H1 (cell line): ENCODE measurements around the gene CDC14B. TPM values are rescaled to one million over a fixed set of nuclear protein-coding genes. Genes with fewer than 3 reads are reported as not detected.

Experiments used
- CTCF ChIA-PET: fragments of 300-600 bp; sonication (Branson Sonifier 250); formaldehyde crosslinking; loops from one replicate; lab custom pipeline; 2021; ENCODE audit not compliant: partially characterized antibody; lab: Charles Lee
- POLR2A ChIA-PET: fragments of 300-600 bp; sonication (Branson Sonifier 250); formaldehyde crosslinking; loops from one replicate; lab custom pipeline; 2021; ENCODE audit warnings: inconsistent platforms; ENCODE audit not compliant: partially characterized antibody; lab: Charles Lee
- DNase-seq, 2 experiments: peaks; one replicate each; pipeline versions ENCODE4 v3.0.0 to v3.0.0-alpha.2; 2010 to 2022; ENCODE audit warnings: low spot score in 2 of 2, low read depth in 1 of 2, mixed read lengths in 1 of 2
- FAIRE-seq: peaks from 2 replicates; lab custom pipeline; 2011; peaks lifted over from hg19 to GRCh38; lab: Jason Lieb, UNC
- H2AFZ ChIP-seq: 2 replicates; pipeline ENCODE4 v1.8.1; 2012; ENCODE audit warnings: low read length, inconsistent platforms
- H2AK5ac ChIP-seq: 2 replicates; pipeline ENCODE4 v1.6.1; 2013; ENCODE audit warnings: low read depth, low read length
- H2BK120ac ChIP-seq: replicated peaks from 2 replicates; pipeline ENCODE3; 2013; ENCODE audit warnings: low read depth, low read length, inconsistent platforms
- H2BK12ac ChIP-seq: 2 replicates; pipeline ENCODE4 v1.6.1; 2013; ENCODE audit warnings: low read depth, low read length
- H2BK15ac ChIP-seq: 2 replicates; pipeline ENCODE4 v1.6.1; 2013; ENCODE audit warnings: low read length
- H2BK20ac ChIP-seq: 2 replicates; pipeline ENCODE4 v1.6.1; 2013; ENCODE audit warnings: low read length
- H2BK5ac ChIP-seq: 2 replicates; pipeline ENCODE4 v1.6.1; 2013; ENCODE audit warnings: low read depth, low read length
- H3K14ac ChIP-seq: 2 replicates; pipeline ENCODE4 v1.6.1; 2013; ENCODE audit warnings: inconsistent platforms; ENCODE audit not compliant: insufficient read length
- H3K18ac ChIP-seq: 2 replicates; pipeline ENCODE4 v1.6.1; 2013; ENCODE audit warnings: low read length; ENCODE audit errors: extremely low read depth
- H3K23ac ChIP-seq: 2 replicates; pipeline ENCODE4 v1.6.1; 2013; ENCODE audit warnings: inconsistent platforms; ENCODE audit not compliant: insufficient read length
- H3K23me2 ChIP-seq: 2 replicates; pipeline ENCODE4 v1.6.1; 2013; ENCODE audit warnings: low read depth, low read length
- H3K27ac ChIP-seq: 2 replicates; pipeline ENCODE4 v1.6.1; 2011; ENCODE audit warnings: low read depth, low read length, inconsistent platforms
- H3K27me3 ChIP-seq, 4 experiments: replicated peaks in 1 of 4; 1 replicate in 1 of 4; 2 replicates in 3 of 4; pipeline versions ENCODE4 v1.6.1 to v1.8.1; 2011 to 2013; ENCODE audit warnings: low read length in 3 of 4, mild to moderate bottlenecking in 3 of 4, inconsistent platforms in 2 of 4, mixed read lengths in 2 of 4, moderate library complexity in 1 of 4; ENCODE audit not compliant: control insufficient read depth in 3 of 4, insufficient read depth in 3 of 4; ENCODE audit errors: extremely low read depth in 1 of 4
- H3K36me3 ChIP-seq, 4 experiments: 2 replicates each; pipeline versions ENCODE4 v1.6.1 to v1.8.1; 2011 to 2013; ENCODE audit warnings: mild to moderate bottlenecking in 4 of 4, low read length in 3 of 4, moderate library complexity in 2 of 4, control low read depth in 1 of 4, inconsistent platforms in 1 of 4; ENCODE audit not compliant: insufficient read depth in 4 of 4, control insufficient read depth in 2 of 4
- H3K4ac ChIP-seq: replicated peaks from 2 replicates; pipeline ENCODE3; 2013; ENCODE audit warnings: low read length, low read depth, mixed read lengths, inconsistent platforms; ENCODE audit not compliant: insufficient read length
- H3K4me1 ChIP-seq, 4 experiments: replicated peaks in 1 of 4; 1 replicate in 1 of 4; 2 replicates in 3 of 4; pipeline versions ENCODE4 v1.6.1 to v1.8.1; 2011 to 2013; ENCODE audit warnings: low read length in 3 of 4, inconsistent platforms in 2 of 4, mixed read lengths in 1 of 4; ENCODE audit not compliant: insufficient read depth in 4 of 4, control insufficient read depth in 3 of 4
- H3K4me2 ChIP-seq, 2 experiments: 2 replicates each; pipeline versions ENCODE4 v1.6.1 to v1.8.1; 2011 to 2013; ENCODE audit warnings: low read depth in 2 of 2, low read length in 2 of 2, control low read depth in 1 of 2, inconsistent platforms in 1 of 2, mild to moderate bottlenecking in 1 of 2; ENCODE audit not compliant: insufficient read depth in 1 of 2
- H3K4me3 ChIP-seq, 4 experiments: fragments of 200-600, 300-600 bp in 1 of 4; sonication (generic), shearing (Covaris generic), sonication (Bioruptor Twin) in 1 of 4; 2 replicates each; pipeline versions ENCODE4 v1.5.1 to v1.8.1; 2011 to 2016; ENCODE audit warnings: low read length in 4 of 4, low read depth in 3 of 4, control low read depth in 2 of 4, inconsistent platforms in 2 of 4, mild to moderate bottlenecking in 2 of 4, mixed read lengths in 1 of 4, moderate library complexity in 1 of 4; ENCODE audit not compliant: insufficient read depth in 2 of 4; ENCODE audit errors: extremely low read depth in 1 of 4
- H3K56ac ChIP-seq: replicated peaks from 2 replicates; pipeline ENCODE3; 2013; ENCODE audit warnings: low read depth, mild to moderate bottlenecking, mixed read lengths, low read length, inconsistent platforms; ENCODE audit not compliant: insufficient read length
- H3K79me1 ChIP-seq: 2 replicates; pipeline ENCODE4 v1.6.1; 2013; ENCODE audit warnings: low read depth, low read length, control low read depth
- H3K79me2 ChIP-seq, 2 experiments: 2 replicates each; pipeline versions ENCODE4 v1.6.1 to v1.8.1; 2012 to 2013; ENCODE audit warnings: low read length in 2 of 2, mild to moderate bottlenecking in 2 of 2, inconsistent platforms in 1 of 2; ENCODE audit not compliant: insufficient read depth in 2 of 2, control insufficient read depth in 1 of 2
- H3K9ac ChIP-seq, 4 experiments: replicated peaks in 1 of 4; 1 replicate in 1 of 4; 2 replicates in 3 of 4; pipeline versions ENCODE4 v1.6.1 to v1.8.1; 2011 to 2013; ENCODE audit warnings: low read depth in 3 of 4, low read length in 3 of 4, control low read depth in 2 of 4, mild to moderate bottlenecking in 2 of 4, moderate library complexity in 2 of 4, inconsistent platforms in 1 of 4; ENCODE audit errors: extremely low read depth in 1 of 4
- H3K9me3 ChIP-seq, 2 experiments: 2 replicates each; pipeline versions ENCODE4 v1.6.1 to v1.8.1; 2012 to 2013; ENCODE audit warnings: mild to moderate bottlenecking in 2 of 2, moderate library complexity in 2 of 2, control low read depth in 1 of 2, inconsistent platforms in 1 of 2, low read depth in 1 of 2, low read length in 1 of 2, mixed read lengths in 1 of 2; ENCODE audit not compliant: insufficient read depth in 2 of 2
- H4K20me1 ChIP-seq, 2 experiments: replicated peaks in 1 of 2; 2 replicates each; pipeline versions ENCODE3 to v1.8.1; 2011 to 2013; ENCODE audit warnings: inconsistent platforms in 2 of 2, low read length in 2 of 2, mild to moderate bottlenecking in 1 of 2; ENCODE audit not compliant: insufficient read depth in 2 of 2, control insufficient read depth in 1 of 2
- H4K5ac ChIP-seq: 2 replicates; pipeline ENCODE4 v1.6.1; 2013; ENCODE audit warnings: low read length, low read depth, mixed read lengths, inconsistent platforms; ENCODE audit not compliant: insufficient read length
- H4K8ac ChIP-seq: 2 replicates; pipeline ENCODE4 v1.8.0; 2013; ENCODE audit warnings: mild to moderate bottlenecking, moderate library complexity, low read length, inconsistent platforms; ENCODE audit not compliant: insufficient read depth; ENCODE audit errors: extremely low read depth
- H4K91ac ChIP-seq: replicated peaks from 2 replicates; pipeline ENCODE3; 2013; ENCODE audit warnings: low read length, mixed read lengths, inconsistent platforms; ENCODE audit not compliant: insufficient read length
- ATF3 ChIP-seq: IDR thresholded peaks from 2 replicates; pipeline ENCODE4 v1.6.1; 2011; ENCODE audit warnings: low read depth, mild to moderate bottlenecking, low read length; ENCODE audit not compliant: insufficient read depth
- BCL11A ChIP-seq, 2 experiments: IDR thresholded peaks; one replicate each; pipeline ENCODE4 v1.6.1; 2011; ENCODE audit warnings: low read depth in 2 of 2, low read length in 2 of 2, mild to moderate bottlenecking in 2 of 2
- CEBPB ChIP-seq: IDR thresholded peaks from 2 replicates; pipeline ENCODE4 v1.6.1; 2012; ENCODE audit warnings: low read depth, low read length
- GABPA ChIP-seq: IDR thresholded peaks from 2 replicates; pipeline ENCODE4 v1.6.1; 2011; ENCODE audit warnings: mild to moderate bottlenecking, low read length, moderate library complexity, borderline replicate concordance; ENCODE audit not compliant: insufficient read depth
- HDAC6 ChIP-seq: IDR thresholded peaks from one replicate; pipeline ENCODE4 v1.7.1; 2012; ENCODE audit warnings: low read depth, mild to moderate bottlenecking, inconsistent platforms, low read length, moderate library complexity
- KDM1A ChIP-seq: fragments of 200-600, 300-600 bp; sonication (generic); IDR thresholded peaks from 2 replicates; pipeline ENCODE4 v1.7.1; 2016; ENCODE audit warnings: mild to moderate bottlenecking, low read length, borderline replicate concordance
- NRF1 ChIP-seq: IDR thresholded peaks from 2 replicates; pipeline ENCODE4 v1.6.1; 2011; ENCODE audit warnings: mild to moderate bottlenecking, low read depth, low read length, improper control_type of control experiment
- PHF8 ChIP-seq: fragments of 200-600 bp; sonication (generic); conservative IDR thresholded peaks from 2 replicates; pipeline ENCODE4 v1.7.1; 2012; ENCODE audit warnings: low read depth, mild to moderate bottlenecking, inconsistent platforms, low read length, moderate library complexity
- RAD21 ChIP-seq, 2 experiments: IDR thresholded peaks in 1 of 2; conservative IDR thresholded peaks in 1 of 2; 2 replicates each; pipeline ENCODE4 v1.6.1; 2011; ENCODE audit warnings: low read depth in 2 of 2, low read length in 2 of 2, improper control_type of control experiment in 1 of 2, inconsistent platforms in 1 of 2, mild to moderate bottlenecking in 1 of 2, moderate library complexity in 1 of 2
- TAF7 ChIP-seq: optimal IDR thresholded peaks from 2 replicates; pipeline ENCODE3; 2011; ENCODE audit warnings: low read depth, mild to moderate bottlenecking, inconsistent platforms, low read length, moderate library complexity, borderline replicate concordance
- USF2 ChIP-seq: IDR thresholded peaks from 2 replicates; pipeline ENCODE4 v1.6.1; 2011; ENCODE audit warnings: low read length, improper control_type of control experiment
- WGBS, 2 experiments: shearing (Covaris generic) in 1 of 2; methylation state at CpG; one replicate each; pipeline versions ENCODE4 v1.1.6 to v1.1.7; 2013 to 2015; ENCODE audit warnings: low lambda C conversion rate in 2 of 2, mixed read lengths in 2 of 2, inconsistent platforms in 1 of 2, low coverage in 1 of 2, missing lambda C conversion rate in 1 of 2; ENCODE audit not compliant: insufficient replicate concordance in 2 of 2, insufficient coverage in 1 of 2, insufficient read length in 1 of 2; ENCODE audit errors: extremely low coverage in 1 of 2, missing lambda C conversion rate in 1 of 2; 5-methylcytosine and 5-hydroxymethylcytosine counted together
- polyA plus RNA-seq, 7 experiments: library from polyadenylated mRNA; depleted of rRNA in 3 of 7; stranded (reverse) in 5 of 7; unstranded in 2 of 7; fragments of >200 nt in 5 of 7; fragments of 200-250 nt in 2 of 7; gene quantifications; 1 replicate in 5 of 7; 2 replicates in 1 of 7; 4 replicates in 1 of 7; pipeline versions ENCODE4 v1.2.1 to v1.2.3, GENCODE V29; 2011 to 2013; ENCODE audit warnings: missing spikeins in 2 of 7, mixed read lengths in 2 of 7
- total RNA-seq: library from RNA; stranded (reverse); fragmentation: NEBNext Ultra II Directional; extraction: Animal tissue kit (Norgen Biotek cat#: 25700); gene quantifications from 2 replicates; pipeline ENCODE4 v1.2.1, GENCODE V29; 2021

CDC14B gene
- total and polyA plus RNA-seq, 2 of the 8 experiments (the other 6 are each of a cell fraction or from before 2014, with no cell fraction given): 17.2 to 44.6 TPM

GRCh38 chr9:96458226-96458625 is 161.4 kb downstream of the CDC14B start:
- Histone ChIP-seq H3K79me1 (no peaks in the 10 kb centered on the region; the same call in 1 of the 2 replicates), H3K27ac (no peak overlapping the region), H2BK12ac (no peak overlapping the region), H3K4me2 (no peak overlapping the region), H4K20me1 (peaks cover 0 to 3% of the 10 kb centered on the region in 2 experiments), H4K8ac (no peak overlapping the region), H3K4me3 (no peak overlapping the region), H2AFZ (no peak overlapping the region), H3K36me3 (peaks cover 0 to 6% (median 0%) of the 10 kb centered on the region in 4 experiments; a peak in 3 of 8 replicates), H2BK20ac (no peak overlapping the region), H2AK5ac (no peak overlapping the region), H4K91ac (no peak overlapping the region), H3K18ac (no peak overlapping the region), H2BK120ac (no peak overlapping the region), H3K14ac (no peak overlapping the region), H3K4ac (no peak overlapping the region), H3K4me1 (peaks cover 3 to 9% (median 4%) of the 10 kb centered on the region in 4 experiments; a peak in 5 of 7 replicates), H3K9me3 (no peaks in the 10 kb centered on the region), H2BK5ac (no peak overlapping the region), H3K79me2 (no peaks in the 10 kb centered on the region; a peak in 2 of 4 replicates), H3K23me2 (no peaks in the 10 kb centered on the region), H2BK15ac (no peak overlapping the region), H3K27me3 (no peaks in the 10 kb centered on the region), H3K23ac (no peak overlapping the region), H3K56ac (no peak overlapping the region), H3K9ac (no peak overlapping the region; a peak in 1 of 7 replicates), H4K5ac (no peak overlapping the region)
- POLR2A ChIA-PET: no interaction called here
- CTCF ChIA-PET: interaction anchor here (1.0 to 1.8 kb wide), 4 partner anchors 10 to 209 kb away, joined by 3 to 7 read pairs (median 4); no protein-coding TSS in a partner anchor
- FAIRE-seq (no peak), DNase-seq (no peak)
- WGBS, 2 experiments: 93% methylated on average over 8 of the region's 8 CpGs; no CpG with 5 or more reads in 1 of the 2 experiments
- TF ChIP-seq CEBPB: no peak
- TF ChIP-seq HDAC6: no peak
- no peak for TF ChIP-seq BCL11A (IDR thresholded peaks at IDR 0.05; ENCODE audit: low read depth in 2 of 2, low read length in 2 of 2)
- TF ChIP-seq TAF7: no peak
- TF ChIP-seq PHF8: no peak
- no peak for TF ChIP-seq USF2
- TF ChIP-seq NRF1: no peak
- no peak for TF ChIP-seq GABPA
- TF ChIP-seq KDM1A: no peak
- no peak for TF ChIP-seq RAD21 (IDR thresholded peaks at IDR 0.05 in 1 of 2, conservative IDR thresholded peaks at IDR 0.05 in 1 of 2; ENCODE audit: low read depth in 2 of 2, low read length in 2 of 2)
- TF ChIP-seq ATF3: no peak
